KMS-11 (cell line): ENCODE measurements around the gene CRYBB1.
A peak's percentile ranks its signal among the peaks of the same experiment; 100 is the strongest.

Experiments used
- H2AFZ ChIP-seq: fragments of 200-600 bp; sonication (generic); 2 replicates; pipeline ENCODE4 v1.6.1; 2016; ENCODE audit warnings: antibody characterized with exemption, mixed run types, low read depth
- H3K27ac ChIP-seq: fragments of 200-600 bp; sonication (generic); 2 replicates; pipeline ENCODE4 v1.6.1; 2016; ENCODE audit warnings: mild to moderate bottlenecking, mixed run types
- H3K27me3 ChIP-seq: fragments of 200-600 bp; sonication (generic); 2 replicates; pipeline ENCODE4 v1.6.1; 2017; ENCODE audit warnings: mild to moderate bottlenecking, low read depth, mixed run types, moderate library complexity; ENCODE audit not compliant: insufficient read depth
- H3K36me3 ChIP-seq: fragments of 200-600 bp; sonication (generic); 2 replicates; pipeline ENCODE4 v1.6.1; 2017; ENCODE audit warnings: mild to moderate bottlenecking, mixed run types; ENCODE audit not compliant: insufficient read depth
- H3K4me1 ChIP-seq: fragments of 200-600 bp; sonication (generic); 2 replicates; pipeline ENCODE4 v1.6.1; 2016; ENCODE audit warnings: mild to moderate bottlenecking, low read depth, mixed run types; ENCODE audit not compliant: poor library complexity, severe bottlenecking
- H3K4me2 ChIP-seq: fragments of 200-600 bp; sonication (generic); 2 replicates; pipeline ENCODE4 v1.7.0; 2016; ENCODE audit warnings: mild to moderate bottlenecking, mixed run types
- H3K4me3 ChIP-seq: fragments of 200-600 bp; sonication (generic); IDR thresholded peaks from 2 replicates; pipeline ENCODE4 v1.6.1; 2017; ENCODE audit warnings: low read depth, low read length, mixed read lengths; ENCODE audit not compliant: insufficient read depth
- H3K79me2 ChIP-seq: fragments of 200-600 bp; sonication (generic); 2 replicates; pipeline ENCODE4 v1.6.1; 2016; ENCODE audit warnings: low read depth, mixed run types; ENCODE audit not compliant: insufficient read depth
- H3K9ac ChIP-seq: fragments of 200-600 bp; sonication (generic); 2 replicates; pipeline ENCODE4 v1.6.1; 2016; ENCODE audit warnings: mild to moderate bottlenecking, mixed run types
- H4K20me1 ChIP-seq: fragments of 200-600 bp; sonication (generic); 2 replicates; pipeline ENCODE4 v1.6.1; 2016; ENCODE audit warnings: mild to moderate bottlenecking, mixed run types; ENCODE audit not compliant: insufficient read depth
- CTCF ChIP-seq: fragments of 200-600 bp; sonication (generic); conservative IDR thresholded peaks from 2 replicates; pipeline ENCODE4 v1.6.1; 2017; ENCODE audit warnings: low read depth, mild to moderate bottlenecking, antibody characterized with exemption, low read length, moderate library complexity, mixed read lengths

The CRYBB1 gene

GRCh38 chr22:26609287-26609686 is 8.5 kb downstream of the CRYBB1 start:
- H3K27ac ChIP-seq, result peak overlapping the region; percentile 83; the same call in 1 of the 2 replicates
- H4K20me1 ChIP-seq, result no peaks in the 10 kb centered on the region
- peak overlapping the region; percentile 55 for H3K4me2 ChIP-seq
- no peak for TF ChIP-seq CTCF
- H3K4me3 ChIP-seq, result no peak overlapping the region
- H3K79me2 ChIP-seq, result no peaks in the 10 kb centered on the region
- no peaks in the 10 kb centered on the region for H3K36me3 ChIP-seq
- H3K9ac ChIP-seq, result no peak overlapping the region
- no peaks in the 10 kb centered on the region for H3K27me3 ChIP-seq
- peaks cover 73% of the 10 kb centered on the region for H3K4me1 ChIP-seq
- no peak overlapping the region for H2AFZ ChIP-seq

- Histone ChIP-seq H3K4me2 (no peak overlapping the region), H3K27ac (no peak overlapping the region; the same call in 1 of the 2 replicates), H3K4me1 (peaks cover 66% of the 10 kb centered on the region)
Measured at GRCh38 chr22:26608129-26608528, 9.7 kb downstream of the CRYBB1 start.

GRCh38 chr22:26606611-26607010 is 11.2 kb downstream of the CRYBB1 start:
- Histone ChIP-seq H3K4me3 (no peak overlapping the region), H3K27ac (no peak overlapping the region), H3K4me2 (no peak overlapping the region), H3K4me1 (peaks cover 51% of the 10 kb centered on the region), H3K9ac (no peak overlapping the region), H4K20me1 (no peaks in the 10 kb centered on the region), H2AFZ (no peak overlapping the region), H3K36me3 (no peaks in the 10 kb centered on the region), H3K79me2 (no peaks in the 10 kb centered on the region), H3K27me3 (no peaks in the 10 kb centered on the region)
- no peak for TF ChIP-seq CTCF

More at GRCh38 chr22:26608129-26608528, 9.7 kb downstream of the CRYBB1 start:
- TF ChIP-seq CTCF, result no peak
- no peaks in the 10 kb centered on the region for H3K36me3 ChIP-seq
- H3K9ac ChIP-seq, result no peak overlapping the region
- no peaks in the 10 kb centered on the region for H3K27me3 ChIP-seq
- H3K4me3 ChIP-seq, result no peak overlapping the region
- H2AFZ ChIP-seq, result no peak overlapping the region
- no peaks in the 10 kb centered on the region for H4K20me1 ChIP-seq
- no peaks in the 10 kb centered on the region for H3K79me2 ChIP-seq

- H3K9ac ChIP-seq, result no peak overlapping the region
- no peaks in the 10 kb centered on the region for H3K27me3 ChIP-seq
- H4K20me1 ChIP-seq, result no peaks in the 10 kb centered on the region
- no peak overlapping the region for H3K27ac ChIP-seq
- H3K4me1 ChIP-seq, result peaks cover 33% of the 10 kb centered on the region
- no peaks in the 10 kb centered on the region for H3K79me2 ChIP-seq
- no peak overlapping the region for H3K4me3 ChIP-seq
- no peak overlapping the region for H2AFZ ChIP-seq
- TF ChIP-seq CTCF, result no peak
- H3K36me3 ChIP-seq, result no peaks in the 10 kb centered on the region
- H3K4me2 ChIP-seq, result no peak overlapping the region
Measured at GRCh38 chr22:26604368-26604767, 13.5 kb downstream of the CRYBB1 start.

- H3K27me3 ChIP-seq, result no peaks in the 10 kb centered on the region
- no peak for TF ChIP-seq CTCF
- no peak overlapping the region for H3K9ac ChIP-seq
Measured at GRCh38 chr22:26602127-26602526, 15.7 kb downstream of the CRYBB1 start.

More at GRCh38 chr22:26602127-26602526, 15.7 kb downstream of the CRYBB1 start:
- H2AFZ ChIP-seq, result no peak overlapping the region
- H3K4me1 ChIP-seq, result peaks cover 15% of the 10 kb centered on the region
- H3K4me3 ChIP-seq, result no peak overlapping the region
- no peak overlapping the region for H3K4me2 ChIP-seq
- no peaks in the 10 kb centered on the region for H3K79me2 ChIP-seq
- no peak overlapping the region for H3K27ac ChIP-seq
- H3K36me3 ChIP-seq, result no peaks in the 10 kb centered on the region
- H4K20me1 ChIP-seq, result no peaks in the 10 kb centered on the region
